GM12878 (cell line): ENCODE data around the gene NKX1-1. TPM values are rescaled to one million over a fixed set of nuclear protein-coding genes. Genes with fewer than 3 reads are reported as not detected.

Experiments used
- ATAC-seq: fragments of 200-7000 bp; cut with Tn5 transposase; 3 replicates; pipeline ENCODE4 v1.9.1; 2020; ENCODE audit warnings: mild to moderate bottlenecking, moderate library complexity
- BruUV-seq: library from RNA; stranded (reverse); fragments of 400-500 nt; replicated peaks from 2 replicates; lab custom pipeline; 2021; lab: Mats Ljungman, UMichigan
- CTCF ChIA-PET: fragments of 300-600 bp; sonication (Branson Sonifier 250); formaldehyde crosslinking; extraction: SDS; loops from one replicate; lab custom pipeline; 2021; ENCODE audit warnings: inconsistent platforms; lab: Yijun Ruan, JAX
- POLR2A ChIA-PET: fragments of 350-600 bp; formaldehyde crosslinking; extraction: SDS; loops from one replicate; lab custom pipeline; 2021; ENCODE audit warnings: inconsistent platforms; lab: Charles Lee
- RAD21 ChIA-PET: fragments of 300-600 bp; sonication (Branson Sonifier 250); formaldehyde crosslinking; loops from one replicate; lab custom pipeline; 2023; ENCODE audit warnings: antibody characterized with exemption; ENCODE audit not compliant: unreplicated experiment; lab: Charles Lee
- SMC1A ChIA-PET: fragments of 300-600 bp; sonication (Branson Sonifier 250); formaldehyde crosslinking; loops from one replicate; lab custom pipeline; 2023; ENCODE audit not compliant: unreplicated experiment, uncharacterized antibody; lab: Charles Lee
- DNase-seq: peaks from one replicate; pipeline ENCODE4 v3.0.0-alpha.2; 2011; ENCODE audit warnings: low read depth, low spot score
- FAIRE-seq: peaks from 3 replicates; lab custom pipeline; 2011; peaks lifted over from hg19 to GRCh38; lab: Jason Lieb, UNC
- H2AFZ ChIP-seq: 2 replicates; pipeline ENCODE4 v1.6.0; 2011; ENCODE audit warnings: low read depth, low read length, control low read depth; ENCODE audit not compliant: control insufficient read depth
- H3K27ac ChIP-seq: 2 replicates; pipeline ENCODE4 v1.5.1; 2011; ENCODE audit warnings: control low read depth; ENCODE audit not compliant: control insufficient read depth, insufficient read depth
- H3K27me3 ChIP-seq, 2 experiments: replicated peaks in 1 of 2; 2 replicates each; pipeline versions ENCODE4 v1.6.0 to v1.6.1; 2011; ENCODE audit warnings: low read length in 1 of 2; ENCODE audit not compliant: control insufficient read depth in 2 of 2, insufficient read depth in 2 of 2
- H3K36me3 ChIP-seq, 2 experiments: 2 replicates each; pipeline ENCODE4 v1.5.1; 2011; ENCODE audit warnings: low read length in 1 of 2; ENCODE audit not compliant: control insufficient read depth in 2 of 2, insufficient read depth in 2 of 2
- H3K4me1 ChIP-seq: 2 replicates; pipeline ENCODE4 v1.6.1; 2011; ENCODE audit warnings: mild to moderate bottlenecking, low read length, moderate library complexity, mixed read lengths; ENCODE audit not compliant: control insufficient read depth, insufficient read depth
- H3K4me2 ChIP-seq: 2 replicates; pipeline ENCODE4 v1.6.0; 2011; ENCODE audit warnings: control low read depth; ENCODE audit not compliant: control insufficient read depth, insufficient read depth
- H3K4me3 ChIP-seq: fragments of 200-600 bp; sonication (generic); 2 replicates; pipeline ENCODE4 v1.5.1; 2016
- H3K79me2 ChIP-seq: 2 replicates; pipeline ENCODE4 v1.6.0; 2011; ENCODE audit warnings: low read length; ENCODE audit not compliant: control insufficient read depth, insufficient read depth
- H3K9ac ChIP-seq: 2 replicates; pipeline ENCODE4 v1.8.0; 2011; ENCODE audit warnings: low read length, control low read depth, mixed read lengths; ENCODE audit not compliant: control insufficient read depth, insufficient read depth
- H3K9me3 ChIP-seq: replicated peaks from 3 replicates; pipeline ENCODE4 v1.5.1; 2011; ENCODE audit warnings: mild to moderate bottlenecking, low read length; ENCODE audit not compliant: control insufficient read depth, insufficient read depth
- H4K20me1 ChIP-seq: 2 replicates; pipeline ENCODE4 v1.6.0; 2011; ENCODE audit not compliant: control insufficient read depth, insufficient read depth
- CEBPB ChIP-seq, 2 experiments: fragments of 150-350 bp in 1 of 2; IDR thresholded peaks; 2 replicates each; pipeline ENCODE4 v1.6.1; 2012 to 2014; ENCODE audit warnings: low read depth in 2 of 2, low read length in 2 of 2, borderline replicate concordance in 1 of 2, inconsistent platforms in 1 of 2
- DPF2 ChIP-seq: fragments of 450-650 bp; IDR thresholded peaks from 2 replicates; pipeline ENCODE4 v1.6.1; 2017; ENCODE audit warnings: mild to moderate bottlenecking
- HCFC1 ChIP-seq: fragments of 150-350 bp; IDR thresholded peaks from 2 replicates; pipeline ENCODE4 v1.6.1; 2014; ENCODE audit warnings: low read length
- HDAC2 ChIP-seq: fragments of 200-600 bp; sonication (generic); IDR thresholded peaks from 2 replicates; pipeline ENCODE4 v1.6.1; 2017
- MYB ChIP-seq: fragments of 150-350 bp; IDR thresholded peaks from 2 replicates; pipeline ENCODE4 v1.6.1; 2014; ENCODE audit warnings: mild to moderate bottlenecking, low read depth, low read length, borderline replicate concordance
- NFXL1 ChIP-seq: fragments of 450-650 bp; IDR thresholded peaks from 2 replicates; pipeline ENCODE4 v1.6.1; 2017; ENCODE audit warnings: antibody characterized with exemption, mild to moderate bottlenecking, borderline replicate concordance
- RCOR1 ChIP-seq: conservative IDR thresholded peaks from 2 replicates; pipeline ENCODE4 v1.6.1; 2012; ENCODE audit warnings: low read depth, low read length, improper control_type of control experiment
- RFX5 ChIP-seq: IDR thresholded peaks from 2 replicates; pipeline ENCODE4 v1.6.1; 2011; ENCODE audit warnings: low read depth, low read length, improper control_type of control experiment
- RUNX3 ChIP-seq: IDR thresholded peaks from 2 replicates; pipeline ENCODE4 v1.6.1; 2012; ENCODE audit warnings: low read length, inconsistent platforms
- SUPT20H ChIP-seq: IDR thresholded peaks from 2 replicates; pipeline ENCODE4 v1.6.1; 2011; ENCODE audit warnings: low read depth, mild to moderate bottlenecking, low read length, moderate library complexity, borderline replicate concordance; ENCODE audit not compliant: control insufficient read depth
- ZNF217 ChIP-seq: fragments of 450-650 bp; IDR thresholded peaks from 2 replicates; pipeline ENCODE4 v1.6.1; 2017; ENCODE audit warnings: antibody characterized with exemption, mild to moderate bottlenecking
- WGBS: methylation state at CpG from one replicate; pipeline ENCODE4 v1.1.6; 2016; ENCODE audit warnings: low lambda C conversion rate; ENCODE audit not compliant: insufficient replicate concordance, insufficient coverage; ENCODE audit errors: missing lambda C conversion rate; 5-methylcytosine and 5-hydroxymethylcytosine counted together
- in situ Hi-C: fragments of 300-500 bp; cut with MboI; formaldehyde crosslinking; loops from 9 replicates; pipeline ENCODE4 v1.14.3; 2018; ENCODE audit warnings: mixed read lengths
- intact Hi-C: fragments of 100-400 bp; cut with micrococcal nuclease; formaldehyde crosslinking; loops from one replicate; pipeline ENCODE4 v1.14.2; 2022; ENCODE audit not compliant: unreplicated experiment
- polyA plus RNA-seq, 11 experiments: library from polyadenylated mRNA; depleted of rRNA in 4 of 11; unstranded in 6 of 11; stranded (reverse) in 5 of 11; fragments of >200 nt; fragmentation: Nextera tagmentation in 4 of 11; fragmentation: Illumina TruSeq in 1 of 11; extraction: Ambion mirVana in 4 of 11; extraction: Trizol in 1 of 11; gene quantifications; 1 replicate in 1 of 11; 2 replicates in 10 of 11; pipeline versions ENCODE4 v1.2.1 to v1.2.3, GENCODE V29; 2011 to 2016; ENCODE audit warnings: inconsistent platforms in 2 of 11, missing spikeins in 2 of 11, low read depth in 1 of 11
- total RNA-seq, 4 experiments: library from RNA; depleted of rRNA in 3 of 4; stranded (reverse); fragments of >200 nt in 3 of 4; fragmentation: Illumina TruSeq in 1 of 4; extraction: Trizol in 1 of 4; gene quantifications; 2 replicates each; pipeline versions ENCODE4 v1.2.1 to v1.2.3, GENCODE V29; 2013 to 2021
- TF ChIP-seq, protein P1 (sequence below): fragments of 150-350 bp; IDR thresholded peaks from 2 replicates; pipeline ENCODE4 v1.6.1; 2016; ENCODE audit warnings: low read depth, low read length
- TF ChIP-seq, protein P2 (sequence below): IDR thresholded peaks from 2 replicates; pipeline ENCODE4 v1.6.1; 2011; ENCODE audit warnings: borderline replicate concordance, low read depth, mild to moderate bottlenecking, moderate library complexity, low read length; ENCODE audit not compliant: insufficient read depth, poor library complexity, severe bottlenecking
- TF ChIP-seq, protein P3 (sequence below): fragments of 450-650 bp; IDR thresholded peaks from 2 replicates; pipeline ENCODE4 v1.6.1; 2014; ENCODE audit warnings: mild to moderate bottlenecking

The NKX1-1 gene
- total and polyA plus RNA-seq, 10 of the 15 experiments (the other 5 are each of a cell fraction or from before 2014, with no cell fraction given) = not detected

DNA sequence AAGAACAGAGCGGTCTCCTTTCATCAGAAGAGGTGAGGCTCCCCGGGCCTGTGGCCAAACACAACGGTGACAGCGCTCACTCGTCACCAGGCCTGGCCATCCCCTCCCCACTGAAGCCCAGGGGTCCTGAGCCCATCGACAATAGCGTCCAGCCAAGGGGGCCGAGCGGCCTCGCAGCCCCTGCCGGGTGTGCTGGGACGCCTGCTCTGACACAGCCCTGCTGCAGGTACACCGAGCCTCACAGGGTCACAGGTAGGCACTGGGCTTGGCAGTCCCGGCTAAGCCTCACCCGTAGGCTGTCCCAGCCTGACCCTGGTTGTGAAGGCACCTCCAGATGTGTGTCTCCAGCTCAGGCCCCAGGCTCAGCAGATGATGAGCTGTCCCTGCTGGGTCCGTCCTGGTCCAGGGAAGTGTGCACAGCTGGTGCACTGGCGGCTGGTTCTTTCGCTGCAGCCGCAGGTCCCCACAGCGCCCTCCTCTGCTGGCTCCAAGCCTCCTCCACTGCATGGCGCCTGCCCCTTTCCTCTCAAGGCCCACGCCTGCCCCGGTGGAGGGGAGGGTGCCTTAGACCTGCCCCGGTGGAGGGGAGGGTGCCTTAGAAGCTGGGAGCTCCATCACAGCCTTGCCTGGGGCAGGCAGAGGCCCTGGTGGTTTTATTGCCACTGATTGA lies 37.7 kb downstream of the NKX1-1 start:
- no TSS peak for BruUV-seq
- DNase-seq = no peak

DNA sequence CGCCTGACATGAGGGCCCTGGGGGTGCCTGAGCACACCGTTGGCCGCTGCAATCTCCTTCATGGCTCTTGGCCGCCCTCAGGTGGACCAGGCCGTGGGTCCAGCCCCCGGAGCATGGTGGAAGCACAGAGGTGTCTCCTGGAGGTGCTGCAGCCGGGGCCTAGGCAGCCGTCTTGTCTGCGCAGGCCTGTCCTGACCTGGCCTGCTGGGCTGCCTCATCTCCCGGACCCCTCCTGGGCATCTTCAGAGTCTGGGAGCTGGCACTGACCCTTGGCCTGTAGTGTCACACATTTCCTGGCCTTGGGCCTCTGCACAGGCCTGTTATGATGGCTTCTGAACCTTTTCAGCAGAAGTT lies 38.3 kb downstream of the NKX1-1 start:
- ChIA-PET CTCF (no interaction called here), RAD21 (no interaction called here), POLR2A (no interaction called here), SMC1A (no interaction called here)
- no peaks in the 10 kb centered on the region for H3K79me2 ChIP-seq
- FAIRE-seq = no peak
- intact Hi-C loops (no loop called here), in situ Hi-C loops (no loop called here)
- TF ChIP-seq RCOR1 (no peak), DPF2 (no peak), RFX5 (no peak), CEBPB (IDR thresholded peaks at IDR 0.05; ENCODE audit: borderline replicate concordance in 1 of 2, low read depth in 2 of 2, low read length in 2 of 2) (no peak), NFXL1 (no peak), HCFC1 (no peak), MYB (no peak)
- TF ChIP-seq, protein P1, sequence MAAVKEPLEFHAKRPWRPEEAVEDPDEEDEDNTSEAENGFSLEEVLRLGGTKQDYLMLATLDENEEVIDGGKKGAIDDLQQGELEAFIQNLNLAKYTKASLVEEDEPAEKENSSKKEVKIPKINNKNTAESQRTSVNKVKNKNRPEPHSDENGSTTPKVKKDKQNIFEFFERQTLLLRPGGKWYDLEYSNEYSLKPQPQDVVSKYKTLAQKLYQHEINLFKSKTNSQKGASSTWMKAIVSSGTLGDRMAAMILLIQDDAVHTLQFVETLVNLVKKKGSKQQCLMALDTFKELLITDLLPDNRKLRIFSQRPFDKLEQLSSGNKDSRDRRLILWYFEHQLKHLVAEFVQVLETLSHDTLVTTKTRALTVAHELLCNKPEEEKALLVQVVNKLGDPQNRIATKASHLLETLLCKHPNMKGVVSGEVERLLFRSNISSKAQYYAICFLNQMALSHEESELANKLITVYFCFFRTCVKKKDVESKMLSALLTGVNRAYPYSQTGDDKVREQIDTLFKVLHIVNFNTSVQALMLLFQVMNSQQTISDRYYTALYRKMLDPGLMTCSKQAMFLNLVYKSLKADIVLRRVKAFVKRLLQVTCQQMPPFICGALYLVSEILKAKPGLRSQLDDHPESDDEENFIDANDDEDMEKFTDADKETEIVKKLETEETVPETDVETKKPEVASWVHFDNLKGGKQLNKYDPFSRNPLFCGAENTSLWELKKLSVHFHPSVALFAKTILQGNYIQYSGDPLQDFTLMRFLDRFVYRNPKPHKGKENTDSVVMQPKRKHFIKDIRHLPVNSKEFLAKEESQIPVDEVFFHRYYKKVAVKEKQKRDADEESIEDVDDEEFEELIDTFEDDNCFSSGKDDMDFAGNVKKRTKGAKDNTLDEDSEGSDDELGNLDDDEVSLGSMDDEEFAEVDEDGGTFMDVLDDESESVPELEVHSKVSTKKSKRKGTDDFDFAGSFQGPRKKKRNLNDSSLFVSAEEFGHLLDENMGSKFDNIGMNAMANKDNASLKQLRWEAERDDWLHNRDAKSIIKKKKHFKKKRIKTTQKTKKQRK = no peak
- TF ChIP-seq, protein P2, sequence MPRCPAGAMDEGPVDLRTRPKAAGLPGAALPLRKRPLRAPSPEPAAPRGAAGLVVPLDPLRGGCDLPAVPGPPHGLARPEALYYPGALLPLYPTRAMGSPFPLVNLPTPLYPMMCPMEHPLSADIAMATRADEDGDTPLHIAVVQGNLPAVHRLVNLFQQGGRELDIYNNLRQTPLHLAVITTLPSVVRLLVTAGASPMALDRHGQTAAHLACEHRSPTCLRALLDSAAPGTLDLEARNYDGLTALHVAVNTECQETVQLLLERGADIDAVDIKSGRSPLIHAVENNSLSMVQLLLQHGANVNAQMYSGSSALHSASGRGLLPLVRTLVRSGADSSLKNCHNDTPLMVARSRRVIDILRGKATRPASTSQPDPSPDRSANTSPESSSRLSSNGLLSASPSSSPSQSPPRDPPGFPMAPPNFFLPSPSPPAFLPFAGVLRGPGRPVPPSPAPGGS = no peak
- TF ChIP-seq, protein P3, sequence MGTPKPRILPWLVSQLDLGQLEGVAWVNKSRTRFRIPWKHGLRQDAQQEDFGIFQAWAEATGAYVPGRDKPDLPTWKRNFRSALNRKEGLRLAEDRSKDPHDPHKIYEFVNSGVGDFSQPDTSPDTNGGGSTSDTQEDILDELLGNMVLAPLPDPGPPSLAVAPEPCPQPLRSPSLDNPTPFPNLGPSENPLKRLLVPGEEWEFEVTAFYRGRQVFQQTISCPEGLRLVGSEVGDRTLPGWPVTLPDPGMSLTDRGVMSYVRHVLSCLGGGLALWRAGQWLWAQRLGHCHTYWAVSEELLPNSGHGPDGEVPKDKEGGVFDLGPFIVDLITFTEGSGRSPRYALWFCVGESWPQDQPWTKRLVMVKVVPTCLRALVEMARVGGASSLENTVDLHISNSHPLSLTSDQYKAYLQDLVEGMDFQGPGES = no peak
- no peaks in the 10 kb centered on the region for H3K4me1 ChIP-seq
- H3K4me2 ChIP-seq = no peak overlapping the region
- H3K9me3 ChIP-seq = no peaks in the 10 kb centered on the region
- no peak overlapping the region for H3K4me3 ChIP-seq
- H3K36me3 ChIP-seq = no peaks in the 10 kb centered on the region; a peak in 1 of 4 replicates
- ATAC-seq = no peak
- no peaks in the 10 kb centered on the region for H3K27me3 ChIP-seq
- no peak overlapping the region for H2AFZ ChIP-seq
- no peak for DNase-seq
- no TSS peak for BruUV-seq
- WGBS = 82% methylated on average over 10 of the region's 10 CpGs
- no peaks in the 10 kb centered on the region for H4K20me1 ChIP-seq
- H3K27ac ChIP-seq = no peak overlapping the region
- H3K9ac ChIP-seq = no peak overlapping the region

More for the DNA sequence above, 37.7 kb downstream of the NKX1-1 start:
- CTCF ChIA-PET = no interaction called here
- H4K20me1 ChIP-seq = no peaks in the 10 kb centered on the region
- no peaks in the 10 kb centered on the region for H3K27me3 ChIP-seq
- no peaks in the 10 kb centered on the region for H3K4me1 ChIP-seq
- SMC1A ChIA-PET = no interaction called here
- no peaks in the 10 kb centered on the region; a peak in 1 of 4 replicates for H3K36me3 ChIP-seq
- no peaks in the 10 kb centered on the region for H3K9me3 ChIP-seq
- intact Hi-C loops = no loop called here
- no peak overlapping the region for H3K9ac ChIP-seq
- no peak overlapping the region for H3K4me3 ChIP-seq
- H3K4me2 ChIP-seq = no peak overlapping the region
- no peak for FAIRE-seq
- no peak overlapping the region for H3K27ac ChIP-seq
- ATAC-seq = no peak
- TF ChIP-seq RUNX3 (no peak), ZNF217 (no peak), SUPT20H (no peak), HDAC2 (no peak)
- H2AFZ ChIP-seq = no peak overlapping the region
- WGBS = 93% methylated on average over 24 of the region's 24 CpGs
- POLR2A ChIA-PET = no interaction called here
- H3K79me2 ChIP-seq = no peaks in the 10 kb centered on the region
- RAD21 ChIA-PET = no interaction called here
- in situ Hi-C loops = no loop called here
